Measurements from ENCODE around the gene KRT17. TPM values are rescaled to one million over a fixed set of nuclear protein-coding genes. Genes with fewer than 3 reads are reported as not detected.
"Not testable (repeated sequence)": the region's sequence is repeated elsewhere in the genome, so short reads cannot be mapped to it uniquely, and the experiment has no call there.

Gene KRT17
- total RNA-seq, 1 experiment from 2014 or later = 1.5 TPM

DNA sequence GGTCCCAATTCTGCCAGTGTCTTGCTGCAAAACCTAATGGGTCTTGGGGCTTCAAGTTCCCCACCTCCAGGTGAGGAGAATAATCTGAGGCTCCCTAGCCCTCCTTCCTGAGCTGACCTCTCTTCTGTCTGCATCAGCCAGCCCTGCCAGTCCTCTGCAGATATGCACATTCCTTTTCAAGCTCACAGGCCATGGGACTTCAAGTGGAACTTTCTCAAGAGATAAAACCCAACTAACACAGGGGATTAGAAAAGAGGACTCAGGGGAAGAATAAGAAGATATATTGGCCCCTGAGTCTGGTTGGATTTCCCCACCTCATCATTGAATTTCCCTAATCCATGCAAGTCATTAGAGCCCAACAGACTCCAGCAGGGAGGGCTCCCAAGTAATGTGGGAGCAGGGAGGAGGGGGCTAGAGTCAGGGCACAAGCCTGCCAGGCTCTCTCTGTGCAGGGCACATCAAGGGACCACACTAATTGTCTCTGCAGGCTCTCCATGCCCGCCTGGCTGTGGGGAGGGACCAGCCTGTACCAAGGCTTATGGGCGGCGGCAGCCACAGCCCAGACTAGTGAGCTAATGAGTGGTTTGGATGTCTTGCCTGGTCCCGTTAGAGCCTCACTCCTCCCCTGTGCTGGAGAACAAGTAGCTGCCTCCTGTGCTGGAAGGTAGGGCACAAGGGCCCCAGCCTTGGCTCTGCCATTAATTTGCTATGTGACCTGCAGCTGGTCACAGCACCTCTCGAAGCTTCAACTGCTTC is 38.9 kb downstream of the KRT17 start:
- H3K4me1 Mint-ChIP-seq = peaks cover 3% of the 10 kb centered on the region
- ATAC-seq (no peak), DNase-seq (ENCODE audit: low spot score) (no peak)
- no peak overlapping the region for H3K4me3 Mint-ChIP-seq
- ChIA-PET CTCF (interaction anchor here (1.0 to 3.8 kb wide), 5 partner anchors 24 to 80 kb away, joined by 3 to 22 read pairs (median 6); no protein-coding TSS in a partner anchor), POLR2A (no interaction called here)
- no peaks in the 10 kb centered on the region for H3K36me3 Mint-ChIP-seq
- no peak overlapping the region for H3K27ac Mint-ChIP-seq
- TF ChIP-seq NR2C2 (CRISPR knock-in tag; IDR thresholded peaks at IDR 0.05) (no peak), ETV6 (CRISPR knock-in tag; IDR thresholded peaks at IDR 0.05) (no peak), SOX15 (CRISPR knock-in tag; IDR thresholded peaks at IDR 0.05) (no peak), ZNF121 (CRISPR knock-in tag; IDR thresholded peaks at IDR 0.05) (no peak), ZNF232 (CRISPR knock-in tag; IDR thresholded peaks at IDR 0.05) (no peak), ZNF263 (CRISPR knock-in tag; IDR thresholded peaks at IDR 0.05; ENCODE audit: low read depth) (no peak), NFATC4 (CRISPR knock-in tag; IDR thresholded peaks at IDR 0.05) (no peak), OVOL2 (CRISPR knock-in tag; IDR thresholded peaks at IDR 0.05; ENCODE audit: borderline replicate concordance) (no peak), GABPB1 (CRISPR knock-in tag; IDR thresholded peaks at IDR 0.05) (no peak), TCF7 (CRISPR knock-in tag; IDR thresholded peaks at IDR 0.05; ENCODE audit: low read depth) (no peak), KAT7 (CRISPR knock-in tag; IDR thresholded peaks at IDR 0.05; ENCODE audit: borderline replicate concordance) (no peak), ZNF138 (CRISPR knock-in tag; conservative IDR thresholded peaks at IDR 0.05) (no peak), MYBL2 (CRISPR knock-in tag; IDR thresholded peaks at IDR 0.05) (no peak)
- TF ChIP-seq, protein P1, sequence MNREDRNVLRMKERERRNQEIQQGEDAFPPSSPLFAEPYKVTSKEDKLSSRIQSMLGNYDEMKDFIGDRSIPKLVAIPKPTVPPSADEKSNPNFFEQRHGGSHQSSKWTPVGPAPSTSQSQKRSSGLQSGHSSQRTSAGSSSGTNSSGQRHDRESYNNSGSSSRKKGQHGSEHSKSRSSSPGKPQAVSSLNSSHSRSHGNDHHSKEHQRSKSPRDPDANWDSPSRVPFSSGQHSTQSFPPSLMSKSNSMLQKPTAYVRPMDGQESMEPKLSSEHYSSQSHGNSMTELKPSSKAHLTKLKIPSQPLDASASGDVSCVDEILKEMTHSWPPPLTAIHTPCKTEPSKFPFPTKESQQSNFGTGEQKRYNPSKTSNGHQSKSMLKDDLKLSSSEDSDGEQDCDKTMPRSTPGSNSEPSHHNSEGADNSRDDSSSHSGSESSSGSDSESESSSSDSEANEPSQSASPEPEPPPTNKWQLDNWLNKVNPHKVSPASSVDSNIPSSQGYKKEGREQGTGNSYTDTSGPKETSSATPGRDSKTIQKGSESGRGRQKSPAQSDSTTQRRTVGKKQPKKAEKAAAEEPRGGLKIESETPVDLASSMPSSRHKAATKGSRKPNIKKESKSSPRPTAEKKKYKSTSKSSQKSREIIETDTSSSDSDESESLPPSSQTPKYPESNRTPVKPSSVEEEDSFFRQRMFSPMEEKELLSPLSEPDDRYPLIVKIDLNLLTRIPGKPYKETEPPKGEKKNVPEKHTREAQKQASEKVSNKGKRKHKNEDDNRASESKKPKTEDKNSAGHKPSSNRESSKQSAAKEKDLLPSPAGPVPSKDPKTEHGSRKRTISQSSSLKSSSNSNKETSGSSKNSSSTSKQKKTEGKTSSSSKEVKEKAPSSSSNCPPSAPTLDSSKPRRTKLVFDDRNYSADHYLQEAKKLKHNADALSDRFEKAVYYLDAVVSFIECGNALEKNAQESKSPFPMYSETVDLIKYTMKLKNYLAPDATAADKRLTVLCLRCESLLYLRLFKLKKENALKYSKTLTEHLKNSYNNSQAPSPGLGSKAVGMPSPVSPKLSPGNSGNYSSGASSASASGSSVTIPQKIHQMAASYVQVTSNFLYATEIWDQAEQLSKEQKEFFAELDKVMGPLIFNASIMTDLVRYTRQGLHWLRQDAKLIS (CRISPR knock-in tag; IDR thresholded peaks at IDR 0.05; ENCODE audit: borderline replicate concordance) = no peak
- TF ChIP-seq, protein P2, sequence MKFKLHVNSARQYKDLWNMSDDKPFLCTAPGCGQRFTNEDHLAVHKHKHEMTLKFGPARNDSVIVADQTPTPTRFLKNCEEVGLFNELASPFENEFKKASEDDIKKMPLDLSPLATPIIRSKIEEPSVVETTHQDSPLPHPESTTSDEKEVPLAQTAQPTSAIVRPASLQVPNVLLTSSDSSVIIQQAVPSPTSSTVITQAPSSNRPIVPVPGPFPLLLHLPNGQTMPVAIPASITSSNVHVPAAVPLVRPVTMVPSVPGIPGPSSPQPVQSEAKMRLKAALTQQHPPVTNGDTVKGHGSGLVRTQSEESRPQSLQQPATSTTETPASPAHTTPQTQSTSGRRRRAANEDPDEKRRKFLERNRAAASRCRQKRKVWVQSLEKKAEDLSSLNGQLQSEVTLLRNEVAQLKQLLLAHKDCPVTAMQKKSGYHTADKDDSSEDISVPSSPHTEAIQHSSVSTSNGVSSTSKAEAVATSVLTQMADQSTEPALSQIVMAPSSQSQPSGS (CRISPR knock-in tag; IDR thresholded peaks at IDR 0.05; ENCODE audit: borderline replicate concordance, low read depth) = no peak
- TF ChIP-seq, protein P3, sequence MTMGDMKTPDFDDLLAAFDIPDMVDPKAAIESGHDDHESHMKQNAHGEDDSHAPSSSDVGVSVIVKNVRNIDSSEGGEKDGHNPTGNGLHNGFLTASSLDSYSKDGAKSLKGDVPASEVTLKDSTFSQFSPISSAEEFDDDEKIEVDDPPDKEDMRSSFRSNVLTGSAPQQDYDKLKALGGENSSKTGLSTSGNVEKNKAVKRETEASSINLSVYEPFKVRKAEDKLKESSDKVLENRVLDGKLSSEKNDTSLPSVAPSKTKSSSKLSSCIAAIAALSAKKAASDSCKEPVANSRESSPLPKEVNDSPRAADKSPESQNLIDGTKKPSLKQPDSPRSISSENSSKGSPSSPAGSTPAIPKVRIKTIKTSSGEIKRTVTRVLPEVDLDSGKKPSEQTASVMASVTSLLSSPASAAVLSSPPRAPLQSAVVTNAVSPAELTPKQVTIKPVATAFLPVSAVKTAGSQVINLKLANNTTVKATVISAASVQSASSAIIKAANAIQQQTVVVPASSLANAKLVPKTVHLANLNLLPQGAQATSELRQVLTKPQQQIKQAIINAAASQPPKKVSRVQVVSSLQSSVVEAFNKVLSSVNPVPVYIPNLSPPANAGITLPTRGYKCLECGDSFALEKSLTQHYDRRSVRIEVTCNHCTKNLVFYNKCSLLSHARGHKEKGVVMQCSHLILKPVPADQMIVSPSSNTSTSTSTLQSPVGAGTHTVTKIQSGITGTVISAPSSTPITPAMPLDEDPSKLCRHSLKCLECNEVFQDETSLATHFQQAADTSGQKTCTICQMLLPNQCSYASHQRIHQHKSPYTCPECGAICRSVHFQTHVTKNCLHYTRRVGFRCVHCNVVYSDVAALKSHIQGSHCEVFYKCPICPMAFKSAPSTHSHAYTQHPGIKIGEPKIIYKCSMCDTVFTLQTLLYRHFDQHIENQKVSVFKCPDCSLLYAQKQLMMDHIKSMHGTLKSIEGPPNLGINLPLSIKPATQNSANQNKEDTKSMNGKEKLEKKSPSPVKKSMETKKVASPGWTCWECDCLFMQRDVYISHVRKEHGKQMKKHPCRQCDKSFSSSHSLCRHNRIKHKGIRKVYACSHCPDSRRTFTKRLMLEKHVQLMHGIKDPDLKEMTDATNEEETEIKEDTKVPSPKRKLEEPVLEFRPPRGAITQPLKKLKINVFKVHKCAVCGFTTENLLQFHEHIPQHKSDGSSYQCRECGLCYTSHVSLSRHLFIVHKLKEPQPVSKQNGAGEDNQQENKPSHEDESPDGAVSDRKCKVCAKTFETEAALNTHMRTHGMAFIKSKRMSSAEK (CRISPR knock-in tag; IDR thresholded peaks at IDR 0.05; ENCODE audit: borderline replicate concordance) = no peak
- TF ChIP-seq, protein P4, sequence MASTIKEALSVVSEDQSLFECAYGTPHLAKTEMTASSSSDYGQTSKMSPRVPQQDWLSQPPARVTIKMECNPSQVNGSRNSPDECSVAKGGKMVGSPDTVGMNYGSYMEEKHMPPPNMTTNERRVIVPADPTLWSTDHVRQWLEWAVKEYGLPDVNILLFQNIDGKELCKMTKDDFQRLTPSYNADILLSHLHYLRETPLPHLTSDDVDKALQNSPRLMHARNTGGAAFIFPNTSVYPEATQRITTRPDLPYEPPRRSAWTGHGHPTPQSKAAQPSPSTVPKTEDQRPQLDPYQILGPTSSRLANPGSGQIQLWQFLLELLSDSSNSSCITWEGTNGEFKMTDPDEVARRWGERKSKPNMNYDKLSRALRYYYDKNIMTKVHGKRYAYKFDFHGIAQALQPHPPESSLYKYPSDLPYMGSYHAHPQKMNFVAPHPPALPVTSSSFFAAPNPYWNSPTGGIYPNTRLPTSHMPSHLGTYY (CRISPR knock-in tag; IDR thresholded peaks at IDR 0.05) = no peak
- TF ChIP-seq, protein P5, sequence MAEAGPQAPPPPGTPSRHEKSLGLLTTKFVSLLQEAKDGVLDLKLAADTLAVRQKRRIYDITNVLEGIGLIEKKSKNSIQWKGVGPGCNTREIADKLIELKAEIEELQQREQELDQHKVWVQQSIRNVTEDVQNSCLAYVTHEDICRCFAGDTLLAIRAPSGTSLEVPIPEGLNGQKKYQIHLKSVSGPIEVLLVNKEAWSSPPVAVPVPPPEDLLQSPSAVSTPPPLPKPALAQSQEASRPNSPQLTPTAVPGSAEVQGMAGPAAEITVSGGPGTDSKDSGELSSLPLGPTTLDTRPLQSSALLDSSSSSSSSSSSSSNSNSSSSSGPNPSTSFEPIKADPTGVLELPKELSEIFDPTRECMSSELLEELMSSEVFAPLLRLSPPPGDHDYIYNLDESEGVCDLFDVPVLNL (CRISPR knock-in tag; IDR thresholded peaks at IDR 0.05; ENCODE audit: borderline replicate concordance, low read depth) = no peak
- TF ChIP-seq, protein P6, sequence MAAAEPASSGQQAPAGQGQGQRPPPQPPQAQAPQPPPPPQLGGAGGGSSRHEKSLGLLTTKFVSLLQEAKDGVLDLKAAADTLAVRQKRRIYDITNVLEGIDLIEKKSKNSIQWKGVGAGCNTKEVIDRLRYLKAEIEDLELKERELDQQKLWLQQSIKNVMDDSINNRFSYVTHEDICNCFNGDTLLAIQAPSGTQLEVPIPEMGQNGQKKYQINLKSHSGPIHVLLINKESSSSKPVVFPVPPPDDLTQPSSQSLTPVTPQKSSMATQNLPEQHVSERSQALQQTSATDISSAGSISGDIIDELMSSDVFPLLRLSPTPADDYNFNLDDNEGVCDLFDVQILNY (CRISPR knock-in tag; IDR thresholded peaks at IDR 0.05) = no peak
- H3K27me3 Mint-ChIP-seq (ENCODE audit: low read depth) = peaks cover 14% of the 10 kb centered on the region
- H3K9me3 Mint-ChIP-seq = no peaks in the 10 kb centered on the region

DNA sequence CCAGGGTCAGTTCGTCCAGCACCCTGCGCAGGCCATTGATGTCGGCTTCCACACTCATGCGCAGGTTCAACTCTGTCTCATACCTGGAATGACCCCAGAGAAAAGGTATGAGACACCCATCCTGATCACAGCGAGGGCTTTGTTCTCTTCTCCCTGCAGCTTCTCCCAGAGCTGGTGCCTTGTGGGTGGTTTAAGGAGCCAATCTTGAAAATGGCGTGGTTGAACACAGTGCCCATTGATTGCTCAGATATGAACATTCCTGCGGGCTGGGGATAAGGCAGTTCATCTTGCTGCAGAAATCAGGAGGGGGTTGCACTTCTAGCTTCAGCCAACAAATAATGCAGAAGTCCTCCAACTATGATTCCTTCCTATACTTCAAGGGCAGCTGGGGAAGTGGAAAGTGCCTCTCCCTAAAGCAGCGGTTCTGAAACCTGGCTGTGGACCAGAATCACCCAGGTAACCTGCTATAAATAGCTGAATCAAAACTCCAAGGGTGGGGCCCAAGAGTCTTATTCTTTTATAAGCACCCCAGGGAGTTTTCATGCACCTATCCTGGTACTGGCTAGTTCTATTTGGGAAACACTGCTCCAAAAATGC is 39.9 kb downstream of the KRT17 start:
- ATAC-seq; H3K4me1 Mint-ChIP-seq; H3K4me3 Mint-ChIP-seq; DNase-seq (ENCODE audit: low spot score); H3K36me3 Mint-ChIP-seq; POLR2A ChIA-PET; H3K9me3 Mint-ChIP-seq; H3K27ac Mint-ChIP-seq: not testable (repeated sequence)
- H3K27me3 Mint-ChIP-seq (ENCODE audit: low read depth) = peaks cover 23% of the 10 kb centered on the region
- CTCF ChIA-PET = interaction anchor here (0.5 to 3.8 kb wide), 5 partner anchors 35 to 81 kb away, joined by 4 to 22 read pairs (median 6); no protein-coding TSS in a partner anchor

All from WTC11 (cell line).